OCI-LY1 (cell line): ENCODE data around the gene IARS1.

ENCODE experiments used
- EZH2 ChIP-seq: fragments of 200-600 bp; sonication (generic), shearing (Covaris generic); IDR thresholded peaks from 2 replicates; pipeline ENCODE4 v1.8.0; 2017; ENCODE audit warnings: borderline replicate concordance, mixed run types, mild to moderate bottlenecking, antibody characterized with exemption, low read length, moderate library complexity, mixed read lengths
- TF ChIP-seq, protein P1 (sequence below): fragments of 200-600 bp; sonication (generic), shearing (Covaris generic); IDR thresholded peaks from 2 replicates; pipeline ENCODE4 v1.5.1; 2017; ENCODE audit warnings: mild to moderate bottlenecking, antibody characterized with exemption, low read length, moderate library complexity, mixed read lengths

DNA sequence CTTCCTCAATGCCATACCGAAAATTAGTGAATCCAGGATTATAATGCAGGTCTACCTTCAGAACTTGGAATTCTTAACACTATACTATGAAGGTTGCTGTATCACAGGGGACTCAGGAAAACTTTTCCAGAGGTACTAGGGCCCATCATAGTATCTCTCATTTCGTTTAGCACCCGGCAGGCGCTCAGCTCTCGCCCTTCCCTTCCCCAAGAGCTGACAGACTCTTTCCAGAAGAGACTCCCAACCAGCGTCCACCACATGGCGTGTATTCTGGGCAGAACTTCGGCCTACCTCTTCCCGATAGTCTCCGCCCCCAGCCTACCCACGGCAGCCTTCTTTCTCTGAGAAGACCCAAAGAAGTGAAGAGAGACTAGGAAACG lies 31.4 kb upstream of the IARS1 start:
- TF ChIP-seq, protein P1, sequence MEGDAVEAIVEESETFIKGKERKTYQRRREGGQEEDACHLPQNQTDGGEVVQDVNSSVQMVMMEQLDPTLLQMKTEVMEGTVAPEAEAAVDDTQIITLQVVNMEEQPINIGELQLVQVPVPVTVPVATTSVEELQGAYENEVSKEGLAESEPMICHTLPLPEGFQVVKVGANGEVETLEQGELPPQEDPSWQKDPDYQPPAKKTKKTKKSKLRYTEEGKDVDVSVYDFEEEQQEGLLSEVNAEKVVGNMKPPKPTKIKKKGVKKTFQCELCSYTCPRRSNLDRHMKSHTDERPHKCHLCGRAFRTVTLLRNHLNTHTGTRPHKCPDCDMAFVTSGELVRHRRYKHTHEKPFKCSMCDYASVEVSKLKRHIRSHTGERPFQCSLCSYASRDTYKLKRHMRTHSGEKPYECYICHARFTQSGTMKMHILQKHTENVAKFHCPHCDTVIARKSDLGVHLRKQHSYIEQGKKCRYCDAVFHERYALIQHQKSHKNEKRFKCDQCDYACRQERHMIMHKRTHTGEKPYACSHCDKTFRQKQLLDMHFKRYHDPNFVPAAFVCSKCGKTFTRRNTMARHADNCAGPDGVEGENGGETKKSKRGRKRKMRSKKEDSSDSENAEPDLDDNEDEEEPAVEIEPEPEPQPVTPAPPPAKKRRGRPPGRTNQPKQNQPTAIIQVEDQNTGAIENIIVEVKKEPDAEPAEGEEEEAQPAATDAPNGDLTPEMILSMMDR: no peak
- TF ChIP-seq EZH2: no peak
